ENCODE data around the gene ROR1.

ROR1 gene

GRCh38 chr1:63967901-63968300 lies 194.1 kb downstream of the ROR1 start:
- no peak overlapping the region for H3K4me3 ChIP-seq (replicated peaks in 1 of 2; ENCODE audit: low read depth in 2 of 2, low read length in 2 of 2)
- TF ChIP-seq, protein P1, sequence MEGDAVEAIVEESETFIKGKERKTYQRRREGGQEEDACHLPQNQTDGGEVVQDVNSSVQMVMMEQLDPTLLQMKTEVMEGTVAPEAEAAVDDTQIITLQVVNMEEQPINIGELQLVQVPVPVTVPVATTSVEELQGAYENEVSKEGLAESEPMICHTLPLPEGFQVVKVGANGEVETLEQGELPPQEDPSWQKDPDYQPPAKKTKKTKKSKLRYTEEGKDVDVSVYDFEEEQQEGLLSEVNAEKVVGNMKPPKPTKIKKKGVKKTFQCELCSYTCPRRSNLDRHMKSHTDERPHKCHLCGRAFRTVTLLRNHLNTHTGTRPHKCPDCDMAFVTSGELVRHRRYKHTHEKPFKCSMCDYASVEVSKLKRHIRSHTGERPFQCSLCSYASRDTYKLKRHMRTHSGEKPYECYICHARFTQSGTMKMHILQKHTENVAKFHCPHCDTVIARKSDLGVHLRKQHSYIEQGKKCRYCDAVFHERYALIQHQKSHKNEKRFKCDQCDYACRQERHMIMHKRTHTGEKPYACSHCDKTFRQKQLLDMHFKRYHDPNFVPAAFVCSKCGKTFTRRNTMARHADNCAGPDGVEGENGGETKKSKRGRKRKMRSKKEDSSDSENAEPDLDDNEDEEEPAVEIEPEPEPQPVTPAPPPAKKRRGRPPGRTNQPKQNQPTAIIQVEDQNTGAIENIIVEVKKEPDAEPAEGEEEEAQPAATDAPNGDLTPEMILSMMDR (IDR thresholded peaks at IDR 0.05; ENCODE audit: low read depth, low read length) = no peak
- DNase-seq (ENCODE audit: low read depth in 2 of 2) = no peak

GRCh38 chr1:63968663-63969440 lies 195.0 kb downstream of the ROR1 start:
- no peak overlapping the region for H3K4me3 ChIP-seq (replicated peaks in 1 of 2; ENCODE audit: low read depth in 2 of 2, low read length in 2 of 2)
- TF ChIP-seq, protein P1 (IDR thresholded peaks at IDR 0.05; ENCODE audit: low read depth, low read length) = no peak
- peak; percentile 9 to 35 for DNase-seq (ENCODE audit: low read depth in 2 of 2)

DNA sequence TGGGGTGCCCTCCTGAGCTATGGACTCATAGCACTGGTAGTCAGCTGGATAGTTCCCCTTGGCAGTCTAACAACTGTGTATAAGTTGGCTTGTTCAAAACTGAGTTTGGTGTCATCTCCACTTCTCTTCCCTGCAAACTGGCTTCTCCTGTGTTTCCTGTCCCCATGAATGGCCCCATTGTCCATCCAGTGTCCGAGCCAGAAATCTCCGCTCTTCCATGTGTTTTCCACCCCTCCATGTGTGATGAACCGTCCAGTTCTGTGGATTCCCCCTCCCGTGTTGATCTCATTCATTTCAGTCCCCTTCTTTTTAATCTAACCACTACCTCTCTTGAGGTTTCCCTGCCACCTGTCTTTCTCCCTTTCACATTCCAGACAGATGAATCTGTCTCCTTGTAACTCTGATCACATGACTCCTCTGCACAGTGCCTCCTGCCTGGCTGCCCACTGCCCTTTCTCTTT lies 195.7 kb downstream of the ROR1 start:
- TF ChIP-seq, protein P1 (IDR thresholded peaks at IDR 0.05; ENCODE audit: low read depth, low read length) = no peak
- peak in 1 of 2 donors; percentile 47 for DNase-seq (ENCODE audit: low read depth in 2 of 2)
- H3K4me3 ChIP-seq (replicated peaks in 1 of 2; ENCODE audit: low read depth in 2 of 2, low read length in 2 of 2) = no peak overlapping the region

- H3K4me3 ChIP-seq (replicated peaks in 1 of 2; ENCODE audit: low read depth in 2 of 2, low read length in 2 of 2) = no peak overlapping the region
- no peak for DNase-seq (ENCODE audit: low read depth in 2 of 2)
- TF ChIP-seq, protein P1 (IDR thresholded peaks at IDR 0.05; ENCODE audit: low read depth, low read length) = no peak
Measured at GRCh38 chr1:63971557-63971956, 197.7 kb downstream of the ROR1 start.

DNA sequence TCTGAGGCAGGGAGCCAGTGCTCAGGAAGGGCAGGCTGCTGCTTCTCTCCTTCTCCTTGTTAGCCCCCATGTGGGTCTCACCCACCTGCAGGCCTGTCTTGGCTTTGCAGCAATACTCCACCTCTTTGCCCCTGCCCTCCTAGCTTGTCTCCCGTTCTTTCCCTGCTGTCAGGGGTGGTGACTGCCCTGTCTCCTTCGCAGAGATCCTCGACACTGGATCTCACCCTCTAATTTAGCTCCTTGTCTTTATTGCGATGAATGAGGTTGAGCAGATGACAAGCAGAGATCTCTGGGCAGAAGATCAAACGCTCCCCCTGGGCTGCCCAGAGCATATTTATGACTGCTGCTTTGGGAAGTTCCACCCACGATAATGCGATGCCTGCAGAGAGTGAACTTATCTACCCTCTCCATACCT lies 199.2 kb downstream of the ROR1 start:
- TF ChIP-seq, protein P1 (IDR thresholded peaks at IDR 0.05; ENCODE audit: low read depth, low read length) = no peak
- DNase-seq (ENCODE audit: low read depth in 2 of 2) = no peak
- H3K4me3 ChIP-seq (replicated peaks in 1 of 2; ENCODE audit: low read depth in 2 of 2, low read length in 2 of 2) = no peak overlapping the region

- no peak for DNase-seq (ENCODE audit: low read depth in 2 of 2)
- H3K4me3 ChIP-seq (replicated peaks in 1 of 2; ENCODE audit: low read depth in 2 of 2, low read length in 2 of 2) = no peak overlapping the region
- TF ChIP-seq, protein P1 (IDR thresholded peaks at IDR 0.05; ENCODE audit: low read depth, low read length) = no peak
Measured at GRCh38 chr1:63974966-63975365, 201.1 kb downstream of the ROR1 start.
